ENCODE measurements around the gene HSPA12A. TPM values are rescaled to one million over a fixed set of nuclear protein-coding genes. Genes with fewer than 3 reads are reported as not detected.

Gene HSPA12A
- total RNA-seq, 1 experiment from 2014 or later: 9.0 TPM

DNA sequence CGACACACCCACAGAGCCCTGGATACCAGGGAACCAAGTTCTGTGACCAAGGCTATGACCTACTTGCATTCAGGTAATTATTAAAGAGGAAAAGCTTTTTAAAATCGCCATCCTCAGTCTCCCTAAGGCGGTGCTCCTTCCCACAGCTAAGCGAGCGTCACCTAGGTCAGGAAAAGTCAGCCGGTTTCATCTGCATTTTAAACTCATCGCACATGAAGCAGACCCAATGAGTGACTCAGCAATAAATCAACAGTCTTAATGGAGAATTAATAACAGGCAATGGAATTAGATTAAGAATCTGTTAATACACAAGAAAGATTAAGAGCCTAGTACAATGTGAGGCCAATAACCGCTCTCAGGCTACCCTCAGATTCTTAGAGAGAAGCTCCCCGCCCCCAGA, 59.2 kb downstream of the HSPA12A start:
- H3K36me3 ChIP-seq: no peaks in the 10 kb centered on the region; the same call in none of the 2 replicates
- no peaks in the 10 kb centered on the region for H3K9me3 ChIP-seq (replicated peaks)
- H3K4me1 ChIP-seq (replicated peaks): 0 out of 2 replicates have a peak, but pooled peaks cover 3% of the 10 kb centered on the region
- H3K4me3 ChIP-seq: no peak overlapping the region
- DNase-seq (ENCODE audit: low read depth in 1 of 2, low spot score in 2 of 2): no peak
- H3K27me3 ChIP-seq (replicated peaks): no peaks in the 10 kb centered on the region
- H3K27ac ChIP-seq: no peak overlapping the region

DNA sequence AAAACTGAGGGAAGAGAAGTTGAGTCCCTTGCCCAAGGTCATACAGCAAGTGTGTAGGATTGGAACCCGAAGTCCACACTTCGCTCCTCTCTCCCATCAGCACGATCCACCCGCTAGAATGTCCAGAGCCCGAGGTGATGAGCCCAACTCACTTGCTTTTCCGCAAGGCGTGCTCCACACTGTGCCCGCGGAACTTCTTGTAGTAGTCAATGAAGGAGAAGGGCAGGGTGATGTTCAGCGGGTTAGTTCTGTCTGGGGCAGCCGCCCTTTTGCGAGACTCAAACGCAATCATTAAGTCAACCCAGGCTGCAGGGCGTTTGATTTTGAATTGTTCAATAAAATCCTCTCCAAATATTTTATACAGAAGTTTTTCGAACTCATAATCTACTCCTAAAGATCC, 63.0 kb downstream of the HSPA12A start:
- H3K4me1 ChIP-seq (replicated peaks): 0 out of 2 replicates have a peak, but pooled peaks cover 3% of the 10 kb centered on the region
- H3K36me3 ChIP-seq: no peaks in the 10 kb centered on the region; the same call in none of the 2 replicates
- no peak overlapping the region for H3K27ac ChIP-seq
- no peak overlapping the region for H3K4me3 ChIP-seq
- no peaks in the 10 kb centered on the region for H3K9me3 ChIP-seq (replicated peaks)
- H3K27me3 ChIP-seq (replicated peaks): no peaks in the 10 kb centered on the region
- DNase-seq (ENCODE audit: low read depth in 1 of 2, low spot score in 2 of 2): no peak

DNA sequence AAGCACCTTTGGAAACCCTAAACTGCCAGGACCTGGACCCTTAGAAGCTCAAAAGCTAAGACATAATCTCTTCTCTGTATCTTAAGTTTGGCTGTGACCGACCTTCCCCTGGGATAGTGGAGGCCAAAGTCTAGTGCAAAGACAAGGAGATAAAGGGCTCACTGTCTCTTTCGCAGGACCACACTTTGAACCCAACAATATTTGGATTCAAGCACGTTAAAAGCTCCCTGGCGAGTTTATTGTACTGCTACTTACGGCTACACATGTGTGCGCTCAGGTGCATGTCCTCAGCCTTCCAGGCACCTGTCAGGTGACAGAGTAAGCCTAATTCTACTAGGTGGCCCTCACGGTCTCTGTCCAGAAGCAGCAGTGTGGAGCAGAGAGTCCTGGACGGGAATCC, 65.7 kb downstream of the HSPA12A start:
- Histone ChIP-seq H3K4me1 (replicated peaks) (no peaks in the 10 kb centered on the region), H3K27ac (no peak overlapping the region)

DNA sequence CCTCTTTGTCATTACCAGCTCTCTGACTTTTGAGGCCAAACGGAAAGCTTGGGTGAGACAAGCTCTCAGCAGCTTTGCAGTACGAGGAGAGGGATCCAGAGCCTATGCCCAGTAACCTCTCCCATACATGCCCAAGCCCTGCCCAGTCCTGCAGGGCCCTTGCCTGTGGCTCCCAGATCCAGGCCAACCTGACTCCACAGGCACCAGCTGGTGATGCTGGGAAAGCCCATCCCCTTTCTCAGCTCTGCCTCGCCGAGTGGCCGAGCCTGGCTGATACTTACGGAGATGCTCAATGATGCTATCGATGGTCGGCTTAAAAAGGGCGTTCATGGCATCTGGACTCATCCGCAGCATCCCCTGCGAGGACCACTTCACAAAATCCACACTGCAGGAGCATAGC, 66.2 kb downstream of the HSPA12A start:
- Histone ChIP-seq H3K4me1 (replicated peaks) (no peaks in the 10 kb centered on the region), H3K36me3 (no peaks in the 10 kb centered on the region; the same call in 1 of the 2 replicates), H3K9me3 (replicated peaks) (no peaks in the 10 kb centered on the region), H3K27me3 (replicated peaks) (no peaks in the 10 kb centered on the region), H3K4me3 (no peak overlapping the region), H3K27ac (no peak overlapping the region)
- no peak for DNase-seq (ENCODE audit: low read depth in 1 of 2, low spot score in 2 of 2)

More for the DNA sequence above, 65.7 kb downstream of the HSPA12A start:
- Histone ChIP-seq H3K27me3 (replicated peaks) (no peaks in the 10 kb centered on the region), H3K4me3 (no peak overlapping the region), H3K36me3 (no peaks in the 10 kb centered on the region; the same call in none of the 2 replicates), H3K9me3 (replicated peaks) (no peaks in the 10 kb centered on the region)
- DNase-seq (ENCODE audit: low read depth in 1 of 2, low spot score in 2 of 2): no peak

GRCh38 chr10:116674901-116675423, 67.4 kb downstream of the HSPA12A start:
- no peak for DNase-seq (ENCODE audit: low read depth in 1 of 2, low spot score in 2 of 2)
- Histone ChIP-seq H3K4me3 (no peak overlapping the region), H3K27me3 (replicated peaks) (no peaks in the 10 kb centered on the region), H3K27ac (no peak overlapping the region), H3K36me3 (no peaks in the 10 kb centered on the region), H3K9me3 (replicated peaks) (no peaks in the 10 kb centered on the region), H3K4me1 (replicated peaks) (no peaks in the 10 kb centered on the region)

GRCh38 chr10:116673866-116674265, 68.5 kb downstream of the HSPA12A start:
- Histone ChIP-seq H3K4me1 (replicated peaks) (no peaks in the 10 kb centered on the region), H3K27me3 (replicated peaks) (no peaks in the 10 kb centered on the region), H3K4me3 (no peak overlapping the region), H3K36me3 (no peaks in the 10 kb centered on the region), H3K27ac (no peak overlapping the region), H3K9me3 (replicated peaks) (no peaks in the 10 kb centered on the region)
- no peak for DNase-seq (ENCODE audit: low read depth in 1 of 2, low spot score in 2 of 2)

- Histone ChIP-seq H3K4me1 (replicated peaks) (no peaks in the 10 kb centered on the region), H3K4me3 (no peak overlapping the region), H3K27me3 (replicated peaks) (no peaks in the 10 kb centered on the region), H3K36me3 (no peaks in the 10 kb centered on the region), H3K9me3 (replicated peaks) (no peaks in the 10 kb centered on the region), H3K27ac (no peak overlapping the region)
- no peak for DNase-seq (ENCODE audit: low read depth in 1 of 2, low spot score in 2 of 2)
These were observed 69.5 kb downstream of the HSPA12A start for GRCh38 chr10:116672891-116673290.

- H3K4me3 ChIP-seq: no peak overlapping the region
- H3K4me1 ChIP-seq (replicated peaks): no peaks in the 10 kb centered on the region
- H3K9me3 ChIP-seq (replicated peaks): no peaks in the 10 kb centered on the region
- peaks cover 3% of the 10 kb centered on the region; the same call in 1 of the 2 replicates for H3K27me3 ChIP-seq (replicated peaks)
- no peak overlapping the region for H3K27ac ChIP-seq
- no peak for DNase-seq (ENCODE audit: low read depth in 1 of 2, low spot score in 2 of 2)
- H3K36me3 ChIP-seq: no peaks in the 10 kb centered on the region
These were observed 71.0 kb downstream of the HSPA12A start for GRCh38 chr10:116671274-116671926.

- Histone ChIP-seq H3K36me3 (no peaks in the 10 kb centered on the region), H3K9me3 (replicated peaks) (no peaks in the 10 kb centered on the region), H3K4me3 (no peak overlapping the region), H3K27me3 (replicated peaks) (peaks cover 3% of the 10 kb centered on the region; the same call in 1 of the 2 replicates), H3K4me1 (replicated peaks) (no peaks in the 10 kb centered on the region), H3K27ac (no peak overlapping the region)
- DNase-seq (ENCODE audit: low read depth in 1 of 2, low spot score in 2 of 2): no peak
These were observed 71.7 kb downstream of the HSPA12A start for GRCh38 chr10:116670706-116671105.

DNA sequence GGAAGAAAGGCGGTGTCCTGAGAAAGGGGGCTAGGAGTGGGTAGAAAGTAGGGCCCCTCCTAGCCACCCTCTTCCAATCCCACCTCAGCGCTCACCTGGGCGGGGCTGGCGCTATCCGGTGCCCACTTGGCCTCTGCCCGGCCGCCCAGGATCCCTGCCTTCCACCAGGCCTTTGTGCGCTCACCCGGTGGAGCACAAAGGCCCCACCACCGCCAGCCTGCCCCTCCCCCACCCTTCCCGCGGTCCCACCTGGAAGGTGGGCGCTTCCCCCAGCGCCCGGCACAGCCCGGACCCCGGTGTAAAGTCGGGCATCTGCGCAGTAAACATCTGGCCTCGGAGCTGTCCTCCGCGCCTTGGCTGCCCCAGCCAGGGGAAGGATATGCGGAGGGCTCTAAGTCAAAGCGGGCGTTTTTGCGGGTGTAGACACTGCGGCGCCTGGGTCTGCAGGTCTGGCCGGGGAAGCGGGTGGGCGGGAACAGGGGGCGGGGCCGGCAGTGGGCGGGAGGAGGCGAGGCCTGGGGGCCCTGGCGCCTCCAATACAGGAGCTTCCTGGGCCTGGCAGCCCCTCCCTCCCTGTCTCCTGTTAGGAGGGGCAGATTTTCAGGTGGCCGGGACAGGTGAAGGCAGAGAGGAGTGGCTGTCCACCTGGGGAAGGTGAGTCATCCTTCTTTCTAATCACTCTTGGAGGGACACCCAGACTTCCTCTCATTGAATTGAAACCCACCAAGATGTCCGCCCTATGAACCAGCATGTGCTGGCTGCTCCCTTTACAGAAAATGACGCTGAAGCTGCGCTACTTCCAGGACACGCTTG, 72.3 kb downstream of the HSPA12A start:
- no peak overlapping the region for H3K27ac ChIP-seq
- DNase-seq (ENCODE audit: low read depth in 1 of 2, low spot score in 2 of 2): no peak
- peaks cover 3% of the 10 kb centered on the region; the same call in 1 of the 2 replicates for H3K27me3 ChIP-seq (replicated peaks)
- H3K9me3 ChIP-seq (replicated peaks): no peaks in the 10 kb centered on the region
- no peaks in the 10 kb centered on the region for H3K36me3 ChIP-seq
- no peak overlapping the region for H3K4me3 ChIP-seq
- H3K4me1 ChIP-seq (replicated peaks): no peaks in the 10 kb centered on the region

DNA sequence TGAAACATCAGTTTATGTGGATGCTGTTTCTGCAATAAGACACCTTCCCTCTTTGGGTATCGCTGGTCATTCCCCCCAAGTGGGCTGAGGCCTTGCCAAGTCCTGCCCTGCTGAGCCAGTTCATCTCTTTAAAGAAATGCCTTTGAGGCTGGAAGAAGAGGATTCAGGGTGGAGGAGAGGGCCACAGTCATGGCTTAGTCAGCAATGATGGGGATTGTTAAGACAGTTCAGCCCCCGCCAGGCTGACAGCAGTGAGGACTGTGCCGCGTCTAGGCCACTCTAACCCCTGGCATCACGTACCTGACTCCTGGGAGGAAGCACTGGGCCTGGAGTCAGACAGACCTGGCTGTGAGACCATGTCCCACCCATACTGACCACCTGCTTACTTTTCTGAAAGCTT, 73.3 kb downstream of the HSPA12A start:
- no peaks in the 10 kb centered on the region for H3K4me1 ChIP-seq (replicated peaks)
- H3K4me3 ChIP-seq: no peak overlapping the region
- H3K9me3 ChIP-seq (replicated peaks): no peaks in the 10 kb centered on the region
- no peak for DNase-seq (ENCODE audit: low read depth in 1 of 2, low spot score in 2 of 2)
- no peaks in the 10 kb centered on the region for H3K36me3 ChIP-seq
- no peak overlapping the region for H3K27ac ChIP-seq
- H3K27me3 ChIP-seq (replicated peaks): peaks cover 3% of the 10 kb centered on the region; the same call in 1 of the 2 replicates

GRCh38 chr10:116668446-116668845, 73.9 kb downstream of the HSPA12A start:
- Histone ChIP-seq H3K27ac (no peak overlapping the region), H3K36me3 (no peaks in the 10 kb centered on the region), H3K27me3 (replicated peaks) (peaks cover 3% of the 10 kb centered on the region; the same call in 1 of the 2 replicates), H3K4me3 (no peak overlapping the region), H3K4me1 (replicated peaks) (no peaks in the 10 kb centered on the region), H3K9me3 (replicated peaks) (no peaks in the 10 kb centered on the region)
- no peak for DNase-seq (ENCODE audit: low read depth in 1 of 2, low spot score in 2 of 2)

- Histone ChIP-seq H3K9me3 (replicated peaks) (no peaks in the 10 kb centered on the region), H3K27ac (no peak overlapping the region), H3K27me3 (replicated peaks) (peaks cover 3% of the 10 kb centered on the region; the same call in 1 of the 2 replicates), H3K36me3 (no peaks in the 10 kb centered on the region), H3K4me1 (replicated peaks) (no peaks in the 10 kb centered on the region), H3K4me3 (no peak overlapping the region)
- DNase-seq (ENCODE audit: low read depth in 1 of 2, low spot score in 2 of 2): no peak
These were observed 74.3 kb downstream of the HSPA12A start for GRCh38 chr10:116668018-116668417.

GRCh38 chr10:116667484-116667883, 74.9 kb downstream of the HSPA12A start:
- Histone ChIP-seq H3K27me3 (replicated peaks) (peaks cover 3% of the 10 kb centered on the region; the same call in 1 of the 2 replicates), H3K4me3 (no peak overlapping the region), H3K36me3 (no peaks in the 10 kb centered on the region), H3K27ac (no peak overlapping the region), H3K9me3 (replicated peaks) (no peaks in the 10 kb centered on the region), H3K4me1 (replicated peaks) (no peaks in the 10 kb centered on the region)
- no peak for DNase-seq (ENCODE audit: low read depth in 1 of 2, low spot score in 2 of 2)
